Bronchial epithelial cell (primary cell): ENCODE results near the gene SIGLEC1. TPM values are rescaled to one million over a fixed set of nuclear protein-coding genes. Genes with fewer than 3 reads are reported as not detected.

Experiments used
- DNase-seq: peaks from one replicate; pipeline ENCODE4 v3.0.0-alpha.2; 2010; ENCODE audit warnings: low read depth
- FAIRE-seq: peaks from 2 replicates; lab custom pipeline; 2011; peaks lifted over from hg19 to GRCh38; lab: Jason Lieb, UNC
- H3K27me3 ChIP-seq: 2 replicates; pipeline ENCODE4 v1.5.1; 2011; ENCODE audit warnings: low read length; ENCODE audit not compliant: control insufficient read depth, insufficient read depth
- H3K36me3 ChIP-seq: 2 replicates; pipeline ENCODE4 v1.5.1; 2011; ENCODE audit warnings: low read length; ENCODE audit not compliant: control insufficient read depth, insufficient read depth
- H3K4me3 ChIP-seq: 2 replicates; pipeline ENCODE4 v1.5.1; 2011; ENCODE audit warnings: mild to moderate bottlenecking, low read depth, low read length, control low read depth
- total RNA-seq: library from RNA; depleted of rRNA; stranded (reverse); fragments of >200 nt; gene quantifications from 2 replicates; pipeline ENCODE4 v1.2.1, GENCODE V29; 2014
- TF ChIP-seq, protein P1 (sequence below): IDR thresholded peaks from 2 replicates; pipeline ENCODE4 v1.5.1; 2011; ENCODE audit warnings: mild to moderate bottlenecking, moderate library complexity, low read length, control low read depth, inconsistent platforms; ENCODE audit not compliant: insufficient read depth, severe bottlenecking

Gene SIGLEC1
- total RNA-seq, 1 donor from 2014 or later = not detected

DNA sequence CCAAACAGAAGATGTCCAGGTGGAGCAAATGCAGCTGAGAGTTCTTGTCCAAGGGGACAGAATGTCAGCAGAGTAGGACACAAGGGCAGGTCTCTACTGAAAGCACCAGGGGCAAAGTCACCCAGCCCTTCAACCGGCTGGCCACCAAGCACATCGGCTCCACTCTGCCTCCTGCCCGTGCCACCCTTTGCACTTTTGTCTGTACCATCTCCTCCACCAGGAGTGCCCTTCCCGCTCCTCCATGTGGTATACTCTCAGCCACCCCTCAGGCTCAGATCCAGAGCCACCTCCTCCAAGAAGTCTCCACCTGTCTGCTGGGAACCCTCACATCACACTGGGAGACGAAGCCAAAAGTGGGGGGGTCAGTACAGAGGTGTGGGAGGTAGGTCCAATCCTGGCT is 16.0 kb upstream of the SIGLEC1 start:
- Histone ChIP-seq H3K4me3 (no peak overlapping the region), H3K36me3 (no peaks in the 10 kb centered on the region), H3K27me3 (peaks cover 5% of the 10 kb centered on the region)
- FAIRE-seq = no peak
- DNase-seq = no peak
- TF ChIP-seq, protein P1, sequence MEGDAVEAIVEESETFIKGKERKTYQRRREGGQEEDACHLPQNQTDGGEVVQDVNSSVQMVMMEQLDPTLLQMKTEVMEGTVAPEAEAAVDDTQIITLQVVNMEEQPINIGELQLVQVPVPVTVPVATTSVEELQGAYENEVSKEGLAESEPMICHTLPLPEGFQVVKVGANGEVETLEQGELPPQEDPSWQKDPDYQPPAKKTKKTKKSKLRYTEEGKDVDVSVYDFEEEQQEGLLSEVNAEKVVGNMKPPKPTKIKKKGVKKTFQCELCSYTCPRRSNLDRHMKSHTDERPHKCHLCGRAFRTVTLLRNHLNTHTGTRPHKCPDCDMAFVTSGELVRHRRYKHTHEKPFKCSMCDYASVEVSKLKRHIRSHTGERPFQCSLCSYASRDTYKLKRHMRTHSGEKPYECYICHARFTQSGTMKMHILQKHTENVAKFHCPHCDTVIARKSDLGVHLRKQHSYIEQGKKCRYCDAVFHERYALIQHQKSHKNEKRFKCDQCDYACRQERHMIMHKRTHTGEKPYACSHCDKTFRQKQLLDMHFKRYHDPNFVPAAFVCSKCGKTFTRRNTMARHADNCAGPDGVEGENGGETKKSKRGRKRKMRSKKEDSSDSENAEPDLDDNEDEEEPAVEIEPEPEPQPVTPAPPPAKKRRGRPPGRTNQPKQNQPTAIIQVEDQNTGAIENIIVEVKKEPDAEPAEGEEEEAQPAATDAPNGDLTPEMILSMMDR = no peak

- Histone ChIP-seq H3K27me3 (peaks cover 5% of the 10 kb centered on the region), H3K4me3 (no peak overlapping the region), H3K36me3 (no peaks in the 10 kb centered on the region)
- DNase-seq (no peak), FAIRE-seq (no peak)
- TF ChIP-seq, protein P1 = no peak
These were observed 15.1 kb upstream of the SIGLEC1 start for GRCh38 chr20:3727401-3728021.

DNA sequence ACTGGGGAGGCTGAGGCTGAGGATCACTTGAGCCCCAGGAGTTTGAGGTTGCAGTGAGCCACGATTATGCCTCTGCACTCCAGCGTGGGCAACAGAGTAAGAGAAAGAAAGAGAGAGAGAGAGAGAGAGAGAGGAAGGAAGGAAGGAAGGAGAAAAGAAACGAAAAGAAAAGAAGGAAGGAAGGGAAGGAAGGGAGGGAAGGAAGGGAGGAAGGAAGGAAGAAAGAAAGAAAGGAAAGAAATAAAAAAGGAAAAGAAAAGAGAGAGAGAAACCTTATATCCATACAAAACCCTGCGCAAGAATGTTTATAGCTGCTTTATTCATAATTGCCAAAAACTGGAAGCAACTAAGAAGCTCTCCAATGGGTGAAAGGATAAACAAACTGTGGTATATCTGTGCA is 12.0 kb upstream of the SIGLEC1 start:
- Histone ChIP-seq H3K27me3 (peaks cover 5% of the 10 kb centered on the region), H3K4me3 (no peak overlapping the region), H3K36me3 (no peaks in the 10 kb centered on the region)
- DNase-seq = no peak
- TF ChIP-seq, protein P1 = no peak
- FAIRE-seq = no peak

DNA sequence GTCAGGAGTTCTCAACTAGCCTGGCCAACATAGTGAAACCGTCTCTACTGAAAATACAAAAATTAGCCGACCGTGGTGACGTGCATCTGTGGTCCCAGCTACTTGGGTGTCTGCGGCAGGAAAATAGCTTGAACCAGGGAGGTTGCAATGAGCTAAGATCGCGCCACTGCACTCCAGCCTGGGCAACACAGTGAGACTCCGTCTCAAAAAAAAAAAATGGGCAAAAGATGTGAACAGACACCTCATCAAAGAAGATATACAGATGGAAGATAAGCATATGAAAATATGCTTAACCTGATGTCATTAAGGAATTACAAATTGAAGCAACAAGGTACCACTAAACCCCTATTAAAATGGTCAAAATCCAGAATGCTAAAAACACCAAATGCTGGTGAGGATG is 10.9 kb upstream of the SIGLEC1 start:
- Histone ChIP-seq H3K27me3 (peaks cover 5% of the 10 kb centered on the region), H3K4me3 (no peak overlapping the region), H3K36me3 (no peaks in the 10 kb centered on the region)
- TF ChIP-seq, protein P1 = no peak
- DNase-seq (no peak), FAIRE-seq (no peak)

DNA sequence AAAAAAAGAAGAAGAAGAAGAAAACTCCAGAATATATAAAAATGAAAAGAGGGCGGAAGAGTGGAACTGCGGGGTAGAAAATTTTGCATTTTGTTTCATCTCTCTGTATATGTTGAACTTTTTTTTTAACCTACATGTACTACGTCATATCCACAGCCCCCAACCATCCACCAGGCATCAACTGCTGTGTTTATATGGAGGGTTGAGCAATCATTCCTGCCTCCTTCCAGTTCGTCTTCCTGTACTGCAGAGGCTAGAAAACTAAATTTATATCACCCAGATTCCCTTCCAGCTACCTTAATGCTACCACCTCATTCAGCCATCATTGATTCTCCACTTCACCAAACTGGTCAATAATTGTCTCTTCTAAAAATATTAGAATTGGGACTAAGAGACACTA is 9.5 kb upstream of the SIGLEC1 start:
- TF ChIP-seq, protein P1 = no peak
- no peak for FAIRE-seq
- Histone ChIP-seq H3K4me3 (no peak overlapping the region), H3K36me3 (no peaks in the 10 kb centered on the region), H3K27me3 (peaks cover 4% of the 10 kb centered on the region)
- DNase-seq = no peak

GRCh38 chr20:3720626-3721025 is 8.2 kb upstream of the SIGLEC1 start:
- no peak for FAIRE-seq
- no peak for DNase-seq
- H3K27me3 ChIP-seq = no peaks in the 10 kb centered on the region
- H3K36me3 ChIP-seq = no peaks in the 10 kb centered on the region
- TF ChIP-seq, protein P1 = no peak
- H3K4me3 ChIP-seq = no peak overlapping the region
